ENCODE data around the gene SLC25A30. TPM values are rescaled to one million over a fixed set of nuclear protein-coding genes. Genes with fewer than 3 reads are reported as not detected.

Gene SLC25A30
- total and polyA plus RNA-seq, 11 donors = 27.9 to 208 (median 117) TPM

- WGBS, 4 donors = 23 to 52% (median 46%) methylated on average over 4 of the region's 4 CpGs
- TF ChIP-seq, protein P1, sequence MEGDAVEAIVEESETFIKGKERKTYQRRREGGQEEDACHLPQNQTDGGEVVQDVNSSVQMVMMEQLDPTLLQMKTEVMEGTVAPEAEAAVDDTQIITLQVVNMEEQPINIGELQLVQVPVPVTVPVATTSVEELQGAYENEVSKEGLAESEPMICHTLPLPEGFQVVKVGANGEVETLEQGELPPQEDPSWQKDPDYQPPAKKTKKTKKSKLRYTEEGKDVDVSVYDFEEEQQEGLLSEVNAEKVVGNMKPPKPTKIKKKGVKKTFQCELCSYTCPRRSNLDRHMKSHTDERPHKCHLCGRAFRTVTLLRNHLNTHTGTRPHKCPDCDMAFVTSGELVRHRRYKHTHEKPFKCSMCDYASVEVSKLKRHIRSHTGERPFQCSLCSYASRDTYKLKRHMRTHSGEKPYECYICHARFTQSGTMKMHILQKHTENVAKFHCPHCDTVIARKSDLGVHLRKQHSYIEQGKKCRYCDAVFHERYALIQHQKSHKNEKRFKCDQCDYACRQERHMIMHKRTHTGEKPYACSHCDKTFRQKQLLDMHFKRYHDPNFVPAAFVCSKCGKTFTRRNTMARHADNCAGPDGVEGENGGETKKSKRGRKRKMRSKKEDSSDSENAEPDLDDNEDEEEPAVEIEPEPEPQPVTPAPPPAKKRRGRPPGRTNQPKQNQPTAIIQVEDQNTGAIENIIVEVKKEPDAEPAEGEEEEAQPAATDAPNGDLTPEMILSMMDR (IDR thresholded peaks at IDR 0.05) = no peak
- peak in 1 of 2 donors; percentile 28 for TF ChIP-seq POLR2A (IDR thresholded peaks at IDR 0.05)
- Histone ChIP-seq H3K9me3 (no peaks in the 10 kb centered on the region), H3K4me1 (peaks cover 3 to 56% (median 34%) of the 10 kb centered on the region in 12 donors), H3K27me3 (no peaks in the 10 kb centered on the region), H3K4me3 (no peak overlapping the region), H3K36me3 (peaks cover 0 to 42% (median 34%) of the 10 kb centered on the region in 9 donors), H3K27ac (peak overlapping the region in 11 of 12 donors; percentile 54 to 96 (median 79))
- intact Hi-C loops (cut with DNase I) = loop anchor here in 1 of 10 donors (2.0 kb wide), 1 partner anchor 52 kb away; the partner anchor contains the start of gene COG3
- peak in 1 of 5 donors; percentile 38 for DNase-seq
- peak; percentile 70 to 83 (median 78) for ATAC-seq
These were observed 5.7 kb downstream of the SLC25A30 start for GRCh38 chr13:45412274-45413049.

DNA sequence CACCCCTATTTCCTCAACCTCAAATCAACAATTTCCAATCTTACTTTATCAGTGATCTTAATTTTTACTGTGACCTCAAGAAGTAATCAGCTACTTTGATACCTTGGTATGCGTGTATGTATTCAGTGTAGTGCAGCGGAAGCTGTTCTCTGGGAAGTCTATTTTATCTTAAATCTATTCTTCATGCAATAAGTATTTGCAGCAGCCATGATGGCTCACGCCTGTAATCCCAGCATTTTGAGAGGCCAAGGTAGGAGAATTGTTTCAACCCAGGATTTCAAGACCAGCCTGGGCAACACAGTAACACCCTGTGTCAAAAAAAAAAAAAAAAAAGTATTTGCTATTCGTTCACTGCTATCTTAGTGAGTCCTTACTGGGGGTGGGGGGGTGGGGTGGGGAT, 6.5 kb downstream of the SLC25A30 start:
- ATAC-seq (no peak), DNase-seq (no peak)
- Histone ChIP-seq H3K9me3 (no peaks in the 10 kb centered on the region), H3K4me1 (peaks cover 3 to 48% (median 31%) of the 10 kb centered on the region in 12 donors), H3K4me3 (no peak overlapping the region), H3K27ac (peak overlapping the region in 11 of 12 donors; percentile 54 to 96 (median 79)), H3K27me3 (no peaks in the 10 kb centered on the region), H3K36me3 (peaks cover 0 to 50% (median 42%) of the 10 kb centered on the region in 9 donors)
- intact Hi-C loops (cut with DNase I) = loop anchor here in 1 of 10 donors (2.0 kb wide), 1 partner anchor 53 kb away; the partner anchor contains the start of gene COG3
- TF ChIP-seq, protein P1 (IDR thresholded peaks at IDR 0.05) = no peak
- TF ChIP-seq POLR2A (IDR thresholded peaks at IDR 0.05) = no peak
- WGBS, 4 donors = 68 to 77% (median 70%) methylated on average over 4 of the region's 4 CpGs

DNA sequence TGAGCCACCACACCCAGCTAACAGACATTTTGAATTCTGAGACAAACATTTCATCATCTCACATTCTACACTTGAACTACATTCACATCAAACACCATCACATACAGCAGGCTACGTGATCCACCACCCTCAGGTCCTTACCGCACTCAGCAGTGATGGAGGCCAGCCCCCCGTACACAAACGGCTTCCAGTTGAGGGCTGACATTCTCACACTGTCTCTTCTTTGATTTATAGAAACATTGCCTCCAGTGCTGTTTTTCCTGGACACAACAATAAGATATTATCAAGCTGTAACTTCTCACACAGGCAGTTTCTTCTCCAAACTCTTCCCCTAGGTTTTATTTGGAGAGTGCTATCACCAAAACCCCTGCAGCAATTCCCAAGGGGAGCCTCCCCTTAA, 7.0 kb downstream of the SLC25A30 start:
- H3K27ac ChIP-seq = peak overlapping the region in 8 of 12 donors; percentile 62 to 96 (median 81)
- H3K4me1 ChIP-seq = peaks cover 3 to 43% (median 27%) of the 10 kb centered on the region in 12 donors
- no peaks in the 10 kb centered on the region for H3K9me3 ChIP-seq
- no peaks in the 10 kb centered on the region for H3K27me3 ChIP-seq
- H3K4me3 ChIP-seq = no peak overlapping the region
- no peak for TF ChIP-seq POLR2A (IDR thresholded peaks at IDR 0.05)
- TF ChIP-seq, protein P1 (IDR thresholded peaks at IDR 0.05) = no peak
- peaks cover 0 to 54% (median 46%) of the 10 kb centered on the region in 9 donors for H3K36me3 ChIP-seq
- ATAC-seq (no peak), DNase-seq (no peak)
- WGBS, 4 donors = 65 to 80% (median 69%) methylated on average over 4 of the region's 4 CpGs
- intact Hi-C loops (cut with DNase I) = no loop called here

DNA sequence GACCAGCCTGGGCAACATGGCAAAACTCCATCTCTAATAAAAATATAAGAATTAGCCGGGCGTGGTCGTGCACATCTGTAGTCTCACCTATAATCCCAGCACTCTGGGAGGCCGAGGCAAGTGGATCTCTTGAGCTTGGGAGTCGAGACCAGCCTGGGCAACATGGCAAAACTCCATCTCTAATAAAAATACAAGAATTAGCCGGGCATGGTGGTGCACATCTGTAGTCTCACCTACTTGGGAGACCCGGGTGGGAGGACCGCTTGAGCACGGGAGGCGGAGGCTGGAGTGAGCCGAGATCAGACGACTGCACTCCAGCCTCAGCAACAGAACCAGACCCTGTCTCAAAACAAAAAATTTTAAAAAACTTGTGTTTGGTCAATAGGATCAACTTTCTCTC, 7.7 kb downstream of the SLC25A30 start:
- no peak for ATAC-seq
- DNase-seq = no peak
- no peak for TF ChIP-seq POLR2A (IDR thresholded peaks at IDR 0.05)
- TF ChIP-seq, protein P1 (IDR thresholded peaks at IDR 0.05) = no peak
- intact Hi-C loops (cut with DNase I) = no loop called here
- no peaks in the 10 kb centered on the region for H3K27me3 ChIP-seq
- H3K36me3 ChIP-seq = peaks cover 0 to 62% (median 54%) of the 10 kb centered on the region in 9 donors
- no peak overlapping the region for H3K27ac ChIP-seq
- H3K9me3 ChIP-seq = no peaks in the 10 kb centered on the region
- no peak overlapping the region for H3K4me3 ChIP-seq
- peaks cover 3 to 40% (median 25%) of the 10 kb centered on the region in 12 donors for H3K4me1 ChIP-seq
- 93 to 95% (median 94%) methylated on average over 12 of the region's 12 CpGs for WGBS, 4 donors

All from heart left ventricle (tissue), 16 donors.